NCI-H146 (cell line): ENCODE results near the gene LRP5.
"Not testable (repeated sequence)": the region's sequence is repeated elsewhere in the genome, so short reads cannot be mapped to it uniquely, and the experiment has no call there.

ENCODE experiments used
- DNase-seq: peaks from one replicate; lab custom pipeline; 2025; lab: John Stamatoyannopoulos, UW

The LRP5 gene

GRCh38 chr11:68444566-68444965, 132.2 kb downstream of the LRP5 start:
- no peak for DNase-seq

- no peak for DNase-seq
Observed at GRCh38 chr11:68445531-68446035, 133.2 kb downstream of the LRP5 start.

- no peak for DNase-seq
Observed at GRCh38 chr11:68446046-68446725, 133.8 kb downstream of the LRP5 start.

- peak; percentile 65 for DNase-seq
Observed at GRCh38 chr11:68447015-68447801, 134.8 kb downstream of the LRP5 start.

- DNase-seq: not testable (repeated sequence)
Observed at GRCh38 chr11:68447914-68448313, 135.5 kb downstream of the LRP5 start.

- no peak for DNase-seq
Observed at GRCh38 chr11:68448604-68449011, 136.2 kb downstream of the LRP5 start.

GRCh38 chr11:68449951-68450350, 137.6 kb downstream of the LRP5 start:
- no peak for DNase-seq

GRCh38 chr11:68450711-68451110, 138.3 kb downstream of the LRP5 start:
- DNase-seq: no peak

- no peak for DNase-seq
Observed at GRCh38 chr11:68454767-68455166, 142.4 kb downstream of the LRP5 start.

GRCh38 chr11:68455485-68455884, 143.1 kb downstream of the LRP5 start:
- no peak for DNase-seq

- no peak for DNase-seq
Observed at GRCh38 chr11:68457216-68457897, 145.0 kb downstream of the LRP5 start.

GRCh38 chr11:68457898-68458249, 145.5 kb downstream of the LRP5 start:
- DNase-seq: no peak

GRCh38 chr11:68458340-68458739, 145.9 kb downstream of the LRP5 start:
- DNase-seq: not testable (repeated sequence)

- DNase-seq: peak; percentile 99
Observed at GRCh38 chr11:68459886-68460740, 147.7 kb downstream of the LRP5 start.

- DNase-seq: peak; percentile 48
Observed at GRCh38 chr11:68460741-68461574, 148.6 kb downstream of the LRP5 start, which contains the start of gene PPP6R3. Gene PPP6R3, plus strand, starts transcription at chr11:68460752. Its CDS starts 76,913 bp downstream, at chr11:68537665.

GRCh38 chr11:68461575-68461917, 149.2 kb downstream of the LRP5 start:
- no peak for DNase-seq

GRCh38 chr11:68463714-68464113, 151.3 kb downstream of the LRP5 start:
- no peak for DNase-seq

GRCh38 chr11:68467201-68467834, 154.9 kb downstream of the LRP5 start:
- DNase-seq: no peak

- peak; percentile 52 for DNase-seq
Observed at GRCh38 chr11:68468217-68468828, 155.9 kb downstream of the LRP5 start.

- no peak for DNase-seq
Observed at GRCh38 chr11:68469122-68469521, 156.7 kb downstream of the LRP5 start.
